ENCODE results near the gene PREX1. TPM values are rescaled to one million over a fixed set of nuclear protein-coding genes. Genes with fewer than 3 reads are reported as not detected.

PREX1 gene
- total and polyA plus RNA-seq, 10 donors, result 36.7 to 279 (median 157) TPM

- intact Hi-C loops (cut with DNase I; ENCODE audit: low total_unique reads), result no loop called here
- Histone ChIP-seq H3K36me3 (peaks cover 0 to 100% (median 94%) of the 10 kb centered on the region in 6 donors), H3K4me1 (peaks cover 0 to 21% (median 0%) of the 10 kb centered on the region in 6 donors), H3K27me3 (replicated peaks in 1 of 7) (no peaks in the 10 kb centered on the region), H3K4me3 (no peak overlapping the region), H3K9me3 (no peaks in the 10 kb centered on the region), H3K27ac (no peak overlapping the region)
- WGBS, 5 donors, result 87 to 96% (median 94%) methylated on average over 9 of the region's 9 CpGs
- TF ChIP-seq POLR2AphosphoS5 (IDR thresholded peaks at IDR 0.05), result no peak
- TF ChIP-seq CTCF (IDR thresholded peaks at IDR 0.05 in 8 of 11, conservative IDR thresholded peaks at IDR 0.05 in 3 of 11), result no peak
- TF ChIP-seq POLR2A (IDR thresholded peaks at IDR 0.05), result no peak
- peak; percentile 39 for DNase-seq
Measured at GRCh38 chr20:48629960-48630315, 197.9 kb downstream of the PREX1 start.

GRCh38 chr20:48629069-48629959 is 198.5 kb downstream of the PREX1 start:
- Histone ChIP-seq H3K36me3 (peaks cover 0 to 100% (median 93%) of the 10 kb centered on the region in 6 donors), H3K4me1 (peaks cover 0 to 21% (median 0%) of the 10 kb centered on the region in 6 donors), H3K27me3 (replicated peaks in 1 of 7) (no peaks in the 10 kb centered on the region), H3K4me3 (no peak overlapping the region), H3K27ac (no peak overlapping the region), H3K9me3 (no peaks in the 10 kb centered on the region)
- 86 to 97% (median 87%) methylated on average over 8 to 15 of the region's 15 CpGs for WGBS, 5 donors
- intact Hi-C loops (cut with DNase I; ENCODE audit: low total_unique reads), result no loop called here
- no peak for TF ChIP-seq POLR2A (IDR thresholded peaks at IDR 0.05)
- TF ChIP-seq POLR2AphosphoS5 (IDR thresholded peaks at IDR 0.05), result peak in 1 of 3 donors; percentile 61
- TF ChIP-seq CTCF (IDR thresholded peaks at IDR 0.05 in 8 of 11, conservative IDR thresholded peaks at IDR 0.05 in 3 of 11), result no peak
- DNase-seq, result peak; percentile 50

- Histone ChIP-seq H3K4me1 (peaks cover 0 to 17% (median 0%) of the 10 kb centered on the region in 6 donors), H3K27me3 (replicated peaks in 1 of 7) (no peaks in the 10 kb centered on the region), H3K27ac (no peak overlapping the region), H3K9me3 (no peaks in the 10 kb centered on the region), H3K4me3 (no peak overlapping the region), H3K36me3 (peaks cover 0 to 100% (median 92%) of the 10 kb centered on the region in 6 donors)
- WGBS, 5 donors, result 73 to 88% (median 79%) methylated on average over 11 to 16 of the region's 16 CpGs
- peak; percentile 81 for DNase-seq
- intact Hi-C loops (cut with DNase I; ENCODE audit: low total_unique reads), result no loop called here
- TF ChIP-seq POLR2AphosphoS5 (IDR thresholded peaks at IDR 0.05) (peak in 2 of 3 donors; percentile 39 to 74), POLR2A (IDR thresholded peaks at IDR 0.05) (no peak), CTCF (IDR thresholded peaks at IDR 0.05 in 8 of 11, conservative IDR thresholded peaks at IDR 0.05 in 3 of 11) (no peak)
Measured at GRCh38 chr20:48627737-48628128, 200.1 kb downstream of the PREX1 start.

All from spleen (tissue), 11 donors.